GM18498 (cell line): ENCODE results near the gene ARHGEF6.
A peak's percentile ranks its signal among the peaks of the same experiment; 100 is the strongest.

Source experiments
- ATAC-seq: cut with Tn5 transposase; IDR thresholded peaks from one replicate; pipeline ENCODE4 v1.9.1; 2021; ENCODE audit warnings: mild to moderate bottlenecking, moderate library complexity; ENCODE audit not compliant: unreplicated experiment

The ARHGEF6 gene

GRCh38 chrX:136652822-136653723, 127.7 kb downstream of the ARHGEF6 start:
- ATAC-seq, result no peak

- no peak for ATAC-seq
These were observed 129.9 kb downstream of the ARHGEF6 start for GRCh38 chrX:136650811-136651210.

- ATAC-seq, result no peak
These were observed 132.9 kb downstream of the ARHGEF6 start, which contains the start of gene CD40LG for GRCh38 chrX:136647677-136648360. Gene CD40LG, plus strand, starts transcription at chrX:136648158. Its CDS starts 91 bp downstream, at chrX:136648249.

GRCh38 chrX:136646602-136647239, 134.0 kb downstream of the ARHGEF6 start:
- ATAC-seq, result no peak

DNA sequence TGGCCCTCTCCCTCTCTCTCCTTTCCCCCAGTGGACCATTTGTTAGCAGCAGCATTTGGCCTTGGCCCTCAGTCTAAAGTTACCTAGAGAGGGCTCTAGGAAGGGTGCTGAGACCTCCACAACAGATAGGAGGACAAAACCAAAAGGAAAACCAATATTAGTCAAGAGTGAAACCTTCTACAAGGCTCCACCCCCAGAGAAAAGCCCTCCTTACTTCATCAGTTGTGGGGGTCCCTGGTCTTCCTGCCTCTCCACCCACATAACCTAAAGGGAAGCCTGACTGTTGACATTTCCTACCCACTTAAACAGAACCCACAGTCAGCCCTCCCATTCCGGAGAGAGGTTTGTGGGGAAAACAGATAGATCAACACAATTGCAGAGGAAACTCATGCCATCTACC, 137.5 kb downstream of the ARHGEF6 start:
- no peak for ATAC-seq

- ATAC-seq, result no peak
These were observed 141.1 kb downstream of the ARHGEF6 start for GRCh38 chrX:136639506-136640176.

DNA sequence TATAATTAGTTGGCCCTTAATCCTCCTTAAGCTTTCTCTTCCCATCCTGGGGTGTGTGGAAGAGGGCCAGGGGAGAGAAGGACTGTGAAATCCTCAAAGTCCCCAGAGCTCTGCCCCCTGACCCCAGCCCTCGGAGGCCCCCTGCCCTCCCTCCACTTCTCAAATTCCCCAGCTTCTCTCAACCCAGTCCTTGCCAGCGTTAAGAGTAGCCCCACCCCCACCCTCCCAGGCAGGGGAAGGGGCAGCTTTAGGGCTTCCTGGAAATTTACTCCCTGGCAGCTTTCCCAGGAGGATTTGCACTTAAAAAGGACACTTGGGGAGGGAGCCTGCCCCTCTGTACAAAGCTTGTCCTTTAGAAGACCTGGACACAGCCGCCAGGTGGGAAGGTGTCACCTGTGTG, 144.6 kb downstream of the ARHGEF6 start:
- no peak for ATAC-seq

DNA sequence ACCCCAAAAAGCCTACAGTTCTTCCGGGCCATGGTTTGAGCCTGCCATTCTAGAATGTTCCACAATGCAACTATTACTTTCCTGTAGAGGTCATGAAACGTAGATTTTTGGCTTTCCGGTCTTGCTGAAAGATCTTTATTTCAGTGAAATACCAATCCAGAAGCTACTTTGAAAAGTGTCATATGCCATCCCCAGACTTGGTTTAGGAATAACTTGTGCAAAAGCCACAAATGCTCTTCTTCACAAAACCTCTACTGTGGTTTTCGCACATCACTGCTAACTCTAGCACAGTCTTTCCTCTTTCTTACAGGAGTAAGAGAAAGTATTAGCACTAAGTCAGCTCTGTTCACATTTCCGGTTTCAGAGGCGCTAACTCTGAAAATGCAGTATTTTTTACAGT, 145.5 kb downstream of the ARHGEF6 start:
- ATAC-seq, result peak; percentile 91

DNA sequence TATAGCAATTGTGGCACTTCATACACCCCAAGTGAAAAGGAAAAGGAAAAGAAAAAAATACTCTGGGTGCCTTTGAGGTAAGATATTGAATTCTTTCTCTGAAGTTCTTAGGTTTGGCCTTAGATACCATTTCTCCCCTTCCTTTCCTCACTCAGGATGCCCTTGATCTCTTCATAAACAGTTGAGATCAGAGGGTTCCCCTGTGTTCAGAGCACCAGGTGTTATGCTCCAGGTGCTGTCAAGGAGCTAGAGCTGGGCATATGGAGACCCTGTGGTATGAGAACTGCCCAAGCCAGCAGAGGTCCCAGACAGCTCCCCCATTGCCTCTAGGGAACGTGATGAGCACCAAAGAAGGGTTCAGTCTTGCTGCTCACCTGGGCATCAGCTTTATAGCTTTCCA, 149.9 kb downstream of the ARHGEF6 start:
- ATAC-seq, result no peak

- no peak for ATAC-seq
These were observed 151.5 kb downstream of the ARHGEF6 start for GRCh38 chrX:136629084-136629750.

DNA sequence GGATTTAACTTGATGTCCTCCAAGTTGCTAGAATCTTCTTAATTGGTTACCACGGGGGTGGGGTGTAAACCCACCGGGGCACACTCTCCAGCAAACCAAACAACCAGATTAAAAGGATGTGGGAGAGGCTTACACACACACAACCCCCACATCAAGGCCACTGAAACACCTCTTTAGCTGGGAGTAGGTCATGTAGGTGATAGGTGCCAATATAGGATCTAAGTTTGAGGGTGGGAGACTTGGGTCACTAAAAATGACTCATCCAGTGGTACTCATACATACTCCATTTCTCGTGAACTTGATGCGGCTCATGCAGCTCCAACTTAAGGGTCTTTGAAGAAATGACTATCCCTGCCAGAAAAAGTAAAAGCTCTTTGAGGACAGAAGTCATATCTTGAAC, 153.3 kb downstream of the ARHGEF6 start:
- no peak for ATAC-seq

DNA sequence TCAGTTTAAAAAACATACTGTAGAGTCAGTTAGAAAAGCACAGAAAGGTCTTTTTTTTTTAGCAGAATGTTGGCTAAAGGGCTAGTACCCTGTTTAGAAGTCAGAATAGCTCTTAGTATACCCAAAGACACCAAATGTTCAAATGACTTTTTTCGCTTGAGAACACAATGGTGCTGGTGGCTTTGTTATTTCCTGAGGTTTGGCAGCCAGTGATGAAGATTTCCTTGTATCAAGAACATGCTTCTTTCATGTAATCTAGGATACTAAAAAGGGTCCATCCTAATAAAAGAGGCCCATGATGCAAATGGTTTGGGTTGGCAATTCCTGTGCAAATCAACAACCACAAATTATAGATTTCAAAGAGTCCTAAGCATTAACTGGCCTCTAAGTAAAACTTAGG, 153.8 kb downstream of the ARHGEF6 start:
- no peak for ATAC-seq

GRCh38 chrX:136626237-136626636, 154.5 kb downstream of the ARHGEF6 start:
- ATAC-seq, result no peak

DNA sequence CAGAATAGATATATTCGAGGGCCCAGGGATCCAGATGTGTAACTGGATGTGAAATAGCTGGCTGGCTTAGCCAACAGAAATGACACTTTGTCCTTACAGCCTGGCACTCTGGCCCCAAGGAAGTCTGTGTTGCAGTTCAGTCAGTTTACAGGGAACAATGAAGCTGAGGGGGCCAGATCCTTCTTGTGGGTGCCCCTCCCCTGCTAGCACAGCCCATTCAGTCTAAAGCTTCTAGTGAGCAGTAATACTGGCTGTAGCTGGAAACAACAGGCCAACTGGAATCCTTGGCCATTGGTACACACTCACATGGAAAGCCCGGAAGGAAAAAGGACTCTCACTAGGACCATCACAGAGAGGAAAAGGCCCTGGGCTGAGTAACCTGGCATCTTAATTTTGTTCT, 155.5 kb downstream of the ARHGEF6 start:
- ATAC-seq, result no peak

DNA sequence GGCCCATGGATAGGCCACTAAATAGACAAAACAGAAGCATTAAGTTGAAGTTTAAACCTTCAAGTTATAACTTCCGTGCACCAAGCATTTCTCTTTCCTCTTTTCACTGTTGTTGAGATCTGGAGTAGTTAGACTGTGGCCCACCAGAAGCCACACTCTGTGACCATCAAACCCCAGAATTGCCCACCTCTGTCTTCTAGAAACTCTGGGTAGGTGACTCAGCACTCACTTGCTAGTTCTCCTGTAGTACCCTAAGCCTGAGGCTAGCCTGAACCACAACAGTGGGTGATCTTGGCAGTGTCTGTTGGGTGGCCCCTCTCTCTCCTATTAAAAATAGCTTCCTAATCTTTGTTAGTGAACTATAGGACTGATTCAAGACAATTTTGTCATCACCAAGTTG, 157.3 kb downstream of the ARHGEF6 start:
- ATAC-seq, result no peak

GRCh38 chrX:136622568-136622967, 158.2 kb downstream of the ARHGEF6 start:
- ATAC-seq, result no peak

- no peak for ATAC-seq
These were observed 160.0 kb downstream of the ARHGEF6 start for GRCh38 chrX:136620780-136621179.

GRCh38 chrX:136619899-136620505, 160.7 kb downstream of the ARHGEF6 start:
- ATAC-seq, result no peak

- ATAC-seq, result peak; percentile 85
These were observed 163.6 kb downstream of the ARHGEF6 start for GRCh38 chrX:136616987-136617685.
